Osteocyte (in vitro differentiated cells): Measurements from ENCODE around the gene DDAH2. TPM values are rescaled to one million over a fixed set of nuclear protein-coding genes. Genes with fewer than 3 reads are reported as not detected.

Experiments used
- DNase-seq: peaks from one replicate; pipeline ENCODE4 v3.0.0; 2021; ENCODE audit warnings: mixed read lengths; ENCODE audit not compliant: unreplicated experiment; ENCODE audit errors: extremely low spot score
- H3K27ac Mint-ChIP-seq: one replicate; pipeline ENCODE4 v1.8.0; 2021; ENCODE audit warnings: mild to moderate bottlenecking, mixed read lengths; ENCODE audit not compliant: unreplicated experiment
- H3K27me3 Mint-ChIP-seq: one replicate; pipeline ENCODE4 v1.8.0; 2021; ENCODE audit warnings: mixed read lengths; ENCODE audit not compliant: unreplicated experiment
- H3K36me3 Mint-ChIP-seq: one replicate; pipeline ENCODE4 v1.8.0; 2021; ENCODE audit warnings: mixed read lengths; ENCODE audit not compliant: unreplicated experiment
- H3K4me1 Mint-ChIP-seq: one replicate; pipeline ENCODE4 v1.8.0; 2021; ENCODE audit warnings: mixed read lengths; ENCODE audit not compliant: unreplicated experiment
- H3K4me3 Mint-ChIP-seq: one replicate; pipeline ENCODE4 v1.8.0; 2021; ENCODE audit warnings: mild to moderate bottlenecking, moderate library complexity, mixed read lengths; ENCODE audit not compliant: unreplicated experiment
- H3K9me3 Mint-ChIP-seq: one replicate; pipeline ENCODE4 v1.8.0; 2021; ENCODE audit warnings: mixed read lengths; ENCODE audit not compliant: unreplicated experiment
- CTCF ChIP-seq: fragments of 200-600 bp; sonication (generic); IDR thresholded peaks from 2 replicates; pipeline ENCODE4 v1.5.0; 2021; ENCODE audit warnings: antibody characterized with exemption, mild to moderate bottlenecking, moderate library complexity
- total RNA-seq: library from RNA; stranded (reverse); gene quantifications from 2 replicates; pipeline ENCODE4 v1.2.1, GENCODE V29; 2021

The DDAH2 gene
- total RNA-seq, 1 donor from 2014 or later, result 96.3 TPM

- H3K4me1 Mint-ChIP-seq, result peaks cover 11% of the 10 kb centered on the region
- H3K4me3 Mint-ChIP-seq, result no peak within 1 kb of the TSS
- TF ChIP-seq CTCF, result no peak
- no peak for DNase-seq
- H3K36me3 Mint-ChIP-seq, result no peaks in the 10 kb centered on the region
- no peaks in the 10 kb centered on the region for H3K9me3 Mint-ChIP-seq
- H3K27ac Mint-ChIP-seq, result no peak within 1 kb of the TSS
- H3K27me3 Mint-ChIP-seq, result no peaks in the 10 kb centered on the region
These were observed 22.5 kb downstream of the DDAH2 start, which contains the start of gene LY6G6F for GRCh38 chr6:31706599-31706998. LY6G6F (plus strand) TSS chr6:31706866; CDS start chr6:31706907, 41 bp downstream.

- TF ChIP-seq CTCF, result no peak
- peaks cover 2% of the 10 kb centered on the region for H3K36me3 Mint-ChIP-seq
These were observed 23.2 kb downstream of the DDAH2 start for GRCh38 chr6:31705931-31706330.

GRCh38 chr6:31702819-31703716 is 26.0 kb downstream of the DDAH2 start, which contains the start of gene ABHD16A:
ABHD16A (minus strand) TSS chr6:31703324; CDS start chr6:31703281, 43 bp downstream.
- Mint-ChIP-seq H3K4me1 (peaks cover 23% of the 10 kb centered on the region), H3K4me3 (peak within 1 kb of the TSS; percentile 99), H3K27ac (peak within 1 kb of the TSS; percentile 98), H3K27me3 (no peaks in the 10 kb centered on the region), H3K9me3 (no peaks in the 10 kb centered on the region), H3K36me3 (peaks cover 2% of the 10 kb centered on the region)
- TF ChIP-seq CTCF, result no peak
- peak; percentile 99 for DNase-seq

More at GRCh38 chr6:31705931-31706330, 23.2 kb downstream of the DDAH2 start:
- no peaks in the 10 kb centered on the region for H3K27me3 Mint-ChIP-seq
- H3K27ac Mint-ChIP-seq, result no peak overlapping the region
- no peaks in the 10 kb centered on the region for H3K9me3 Mint-ChIP-seq
- DNase-seq, result no peak
- peaks cover 18% of the 10 kb centered on the region for H3K4me1 Mint-ChIP-seq
- H3K4me3 Mint-ChIP-seq, result no peak overlapping the region

- DNase-seq, result no peak
- TF ChIP-seq CTCF, result no peak
- Mint-ChIP-seq H3K9me3 (no peaks in the 10 kb centered on the region), H3K27me3 (no peaks in the 10 kb centered on the region), H3K27ac (peak overlapping the region; percentile 98), H3K4me1 (peaks cover 23% of the 10 kb centered on the region), H3K4me3 (peak overlapping the region; percentile 99), H3K36me3 (peaks cover 7% of the 10 kb centered on the region)
These were observed 26.7 kb downstream of the DDAH2 start for GRCh38 chr6:31702405-31702818.

GRCh38 chr6:31701666-31702404 is 27.3 kb downstream of the DDAH2 start:
- Mint-ChIP-seq H3K36me3 (peaks cover 8% of the 10 kb centered on the region), H3K4me1 (peaks cover 23% of the 10 kb centered on the region), H3K4me3 (peak overlapping the region; percentile 99), H3K27ac (peak overlapping the region; percentile 98), H3K27me3 (no peaks in the 10 kb centered on the region), H3K9me3 (no peaks in the 10 kb centered on the region)
- DNase-seq, result no peak
- no peak for TF ChIP-seq CTCF
